Astrocyte (in vitro differentiated cells and primary cell): ENCODE results near the gene PRR35. TPM values are rescaled to one million over a fixed set of nuclear protein-coding genes. Genes with fewer than 3 reads are reported as not detected.

Experiments
- DNase-seq: peaks from one replicate; pipeline ENCODE4 v3.0.0-alpha.2; 2010; ENCODE audit warnings: low read depth
- FAIRE-seq: peaks from 2 replicates; lab custom pipeline; 2011; peaks lifted over from hg19 to GRCh38; lab: Jason Lieb, UNC
- H2AFZ ChIP-seq: 2 replicates; pipeline ENCODE4 v1.6.0; 2012; ENCODE audit warnings: low read depth, low read length, inconsistent platforms
- H3K27ac ChIP-seq: 2 replicates; pipeline ENCODE4 v1.5.1; 2011; ENCODE audit warnings: low read depth, low read length, inconsistent platforms
- H3K27me3 ChIP-seq: 2 replicates; pipeline ENCODE4 v1.6.0; 2011; ENCODE audit warnings: low read length, inconsistent platforms; ENCODE audit not compliant: insufficient read depth
- H3K36me3 ChIP-seq: 2 replicates; pipeline ENCODE4 v1.5.1; 2011; ENCODE audit warnings: low read length, inconsistent platforms; ENCODE audit not compliant: insufficient read depth
- H3K4me1 ChIP-seq: 2 replicates; pipeline ENCODE4 v1.5.1; 2011; ENCODE audit warnings: low read length, inconsistent platforms; ENCODE audit not compliant: insufficient read depth
- H3K4me2 ChIP-seq: 2 replicates; pipeline ENCODE4 v1.6.0; 2012; ENCODE audit warnings: low read length, inconsistent platforms
- H3K4me3 ChIP-seq: 2 replicates; pipeline ENCODE4 v1.5.1; 2011; ENCODE audit warnings: low read depth, mild to moderate bottlenecking, low read length, inconsistent platforms; ENCODE audit not compliant: insufficient read depth
- H3K79me2 ChIP-seq: 2 replicates; pipeline ENCODE4 v1.6.0; 2012; ENCODE audit warnings: mild to moderate bottlenecking, low read length, inconsistent platforms; ENCODE audit not compliant: insufficient read depth
- H3K9ac ChIP-seq: 2 replicates; pipeline ENCODE4 v1.6.0; 2012; ENCODE audit warnings: mild to moderate bottlenecking, low read length, inconsistent platforms
- H3K9me3 ChIP-seq: 2 replicates; pipeline ENCODE4 v1.5.1; 2012; ENCODE audit warnings: low read depth, mild to moderate bottlenecking, low read length, inconsistent platforms; ENCODE audit not compliant: insufficient read depth
- H4K20me1 ChIP-seq: 2 replicates; pipeline ENCODE4 v1.6.0; 2012; ENCODE audit warnings: low read length, inconsistent platforms; ENCODE audit not compliant: insufficient read depth
- H3K27ac Mint-ChIP-seq: one replicate; pipeline ENCODE4 v1.8.0; 2021; ENCODE audit warnings: mild to moderate bottlenecking, mixed read lengths; ENCODE audit not compliant: unreplicated experiment
- H3K27me3 Mint-ChIP-seq: one replicate; pipeline ENCODE4 v1.8.0; 2021; ENCODE audit warnings: low read depth, mixed read lengths; ENCODE audit not compliant: unreplicated experiment
- H3K36me3 Mint-ChIP-seq: one replicate; pipeline ENCODE4 v1.8.0; 2021; ENCODE audit warnings: low read depth, mixed read lengths; ENCODE audit not compliant: unreplicated experiment
- H3K4me1 Mint-ChIP-seq: one replicate; pipeline ENCODE4 v1.8.0; 2021; ENCODE audit warnings: low read depth, mixed read lengths; ENCODE audit not compliant: unreplicated experiment
- H3K4me3 Mint-ChIP-seq: one replicate; pipeline ENCODE4 v1.8.0; 2021; ENCODE audit warnings: mild to moderate bottlenecking, moderate library complexity, mixed read lengths; ENCODE audit not compliant: unreplicated experiment
- H3K9me3 Mint-ChIP-seq: one replicate; pipeline ENCODE4 v1.8.0; 2021; ENCODE audit warnings: mild to moderate bottlenecking, mixed read lengths; ENCODE audit not compliant: unreplicated experiment
- CTCF ChIP-seq: IDR thresholded peaks from 2 replicates; pipeline ENCODE4 v1.5.1; 2011; ENCODE audit warnings: low read depth, mild to moderate bottlenecking, inconsistent platforms, low read length, moderate library complexity; ENCODE audit not compliant: insufficient read depth
- EZH2 ChIP-seq: IDR thresholded peaks from 2 replicates; pipeline ENCODE4 v1.6.1; 2012; ENCODE audit warnings: mild to moderate bottlenecking, low read length, inconsistent platforms; ENCODE audit not compliant: insufficient read depth
- total RNA-seq: library from RNA; stranded (reverse); gene quantifications from 2 replicates; pipeline ENCODE4 v1.2.1, GENCODE V29; 2021

Gene PRR35
- total RNA-seq, 1 donor from 2014 or later = 0.09 TPM

GRCh38 chr16:598823-599739, 38.9 kb downstream of the PRR35 start:
- Histone ChIP-seq H3K27ac (no peak overlapping the region), H2AFZ (no peak overlapping the region), H3K9ac (no peak overlapping the region), H3K36me3 (no peaks in the 10 kb centered on the region), H3K9me3 (no peaks in the 10 kb centered on the region), H3K27me3 (no peaks in the 10 kb centered on the region), H3K4me1 (no peaks in the 10 kb centered on the region), H4K20me1 (peaks cover 65% of the 10 kb centered on the region), H3K4me2 (no peak overlapping the region), H3K79me2 (peaks cover 42% of the 10 kb centered on the region), H3K4me3 (no peak overlapping the region)
- no peak overlapping the region for H3K4me3 Mint-ChIP-seq
- peaks cover 13% of the 10 kb centered on the region for H3K36me3 Mint-ChIP-seq
- FAIRE-seq (no peak), DNase-seq (no peak)
- no peaks in the 10 kb centered on the region for H3K9me3 Mint-ChIP-seq
- no peak for TF ChIP-seq CTCF
- no peak for TF ChIP-seq EZH2
- no peaks in the 10 kb centered on the region for H3K4me1 Mint-ChIP-seq
- no peaks in the 10 kb centered on the region for H3K27me3 Mint-ChIP-seq
- H3K27ac Mint-ChIP-seq = no peak overlapping the region

- no peak overlapping the region for H3K9ac ChIP-seq
- H3K4me1 Mint-ChIP-seq = no peaks in the 10 kb centered on the region
- peaks cover 14% of the 10 kb centered on the region for H3K36me3 Mint-ChIP-seq
- H2AFZ ChIP-seq = no peak overlapping the region
- H3K4me3 Mint-ChIP-seq = no peak overlapping the region
- TF ChIP-seq CTCF = peak; percentile 12
- TF ChIP-seq EZH2 = no peak
- no peaks in the 10 kb centered on the region for H3K9me3 ChIP-seq
- H3K27me3 ChIP-seq = no peaks in the 10 kb centered on the region
- H3K4me2 ChIP-seq = no peak overlapping the region
- no peaks in the 10 kb centered on the region for H3K36me3 ChIP-seq
- no peaks in the 10 kb centered on the region for H3K27me3 Mint-ChIP-seq
- no peaks in the 10 kb centered on the region for H3K4me1 ChIP-seq
- H3K27ac ChIP-seq = no peak overlapping the region
- no peak overlapping the region for H3K4me3 ChIP-seq
- FAIRE-seq = no peak
- H3K79me2 ChIP-seq = peaks cover 38% of the 10 kb centered on the region
- no peak for DNase-seq
- peaks cover 9% of the 10 kb centered on the region for H3K9me3 Mint-ChIP-seq
- no peak overlapping the region for H3K27ac Mint-ChIP-seq
- peaks cover 63% of the 10 kb centered on the region for H4K20me1 ChIP-seq
Observed at GRCh38 chr16:600781-601180, 40.6 kb downstream of the PRR35 start.

- DNase-seq (no peak), FAIRE-seq (no peak)
- Histone ChIP-seq H3K36me3 (no peaks in the 10 kb centered on the region), H3K4me1 (no peaks in the 10 kb centered on the region), H3K27me3 (no peaks in the 10 kb centered on the region), H2AFZ (no peak overlapping the region), H3K4me2 (no peak overlapping the region), H3K79me2 (peaks cover 29% of the 10 kb centered on the region), H3K4me3 (no peak overlapping the region), H3K27ac (no peak overlapping the region), H4K20me1 (peaks cover 62% of the 10 kb centered on the region), H3K9me3 (no peaks in the 10 kb centered on the region), H3K9ac (no peak overlapping the region)
- Mint-ChIP-seq H3K27ac (no peak overlapping the region), H3K27me3 (no peaks in the 10 kb centered on the region), H3K9me3 (peaks cover 9% of the 10 kb centered on the region), H3K4me3 (no peak overlapping the region), H3K36me3 (peaks cover 10% of the 10 kb centered on the region), H3K4me1 (no peaks in the 10 kb centered on the region)
- TF ChIP-seq EZH2 = no peak
- no peak for TF ChIP-seq CTCF
Observed at GRCh38 chr16:603933-604332, 43.7 kb downstream of the PRR35 start.
